ENCODE data around the gene NR0B2. TPM values are rescaled to one million over a fixed set of nuclear protein-coding genes. Genes with fewer than 3 reads are reported as not detected.

Gene NR0B2
- not detected in 2 replicates for total RNA-seq (2014; rRNA removed; shearing (Covaris generic); ENCODE audit: low replicate concordance)

GRCh38 chr1:26913754-26914619 lies at the start of gene NR0B2:
TSS of gene NR0B2 (minus strand) at chr1:26913975. CDS start at chr1:26913940, 35 bp downstream.
- H3K9me3 ChIP-seq (ENCODE audit: low read length): no peaks in the 10 kb centered on the region
- H3K36me3 ChIP-seq (ENCODE audit: insufficient read depth, low read length): no peaks in the 10 kb centered on the region
- H4K20me1 ChIP-seq (ENCODE audit: insufficient read depth, low read depth, low read length): no peaks in the 10 kb centered on the region
- H3K79me2 ChIP-seq (ENCODE audit: low read length): no peaks in the 10 kb centered on the region
- H3K27ac ChIP-seq (ENCODE audit: low read length): no peak within 1 kb of the TSS
- H3K9me2 ChIP-seq (replicated peaks; ENCODE audit: insufficient read depth, low read length): no peaks in the 10 kb centered on the region
- H3K4me2 ChIP-seq (ENCODE audit: low read depth, low read length, poor library complexity, severe bottlenecking): no peak within 1 kb of the TSS
- H3K4me3 ChIP-seq (ENCODE audit: low read length): no peak within 1 kb of the TSS
- H2AFZ ChIP-seq (ENCODE audit: low read length): no peak within 1 kb of the TSS
- no peaks in the 10 kb centered on the region; the same call in 1 of the 2 replicates for H3K4me1 ChIP-seq (ENCODE audit: low read length)
- DNase-seq: no peak
- H3K27me3 ChIP-seq (ENCODE audit: low read length): no peaks in the 10 kb centered on the region
- H3K9ac ChIP-seq (ENCODE audit: low read length): no peak within 1 kb of the TSS

- Histone ChIP-seq H3K9me2 (replicated peaks; ENCODE audit: insufficient read depth, low read length) (no peaks in the 10 kb centered on the region), H3K79me2 (ENCODE audit: low read length) (no peaks in the 10 kb centered on the region), H3K4me1 (ENCODE audit: low read length) (no peaks in the 10 kb centered on the region), H3K9ac (ENCODE audit: low read length) (no peak overlapping the region), H3K9me3 (ENCODE audit: low read length) (no peaks in the 10 kb centered on the region), H3K27me3 (ENCODE audit: low read length) (no peaks in the 10 kb centered on the region), H3K4me3 (ENCODE audit: low read length) (no peak overlapping the region), H2AFZ (ENCODE audit: low read length) (no peak overlapping the region), H3K27ac (ENCODE audit: low read length) (no peak overlapping the region), H3K4me2 (ENCODE audit: low read depth, low read length, poor library complexity, severe bottlenecking) (no peak overlapping the region), H3K36me3 (ENCODE audit: insufficient read depth, low read length) (no peaks in the 10 kb centered on the region), H4K20me1 (ENCODE audit: insufficient read depth, low read depth, low read length) (no peaks in the 10 kb centered on the region)
- DNase-seq: no peak
These were observed 48.1 kb upstream of the NR0B2 start for GRCh38 chr1:26961826-26962225.

- Histone ChIP-seq H3K4me3 (ENCODE audit: low read length) (no peak overlapping the region), H3K79me2 (ENCODE audit: low read length) (no peaks in the 10 kb centered on the region), H3K9ac (ENCODE audit: low read length) (no peak overlapping the region), H4K20me1 (ENCODE audit: insufficient read depth, low read depth, low read length) (no peaks in the 10 kb centered on the region), H3K9me3 (ENCODE audit: low read length) (no peaks in the 10 kb centered on the region), H3K27ac (ENCODE audit: low read length) (no peak overlapping the region), H3K27me3 (ENCODE audit: low read length) (no peaks in the 10 kb centered on the region), H3K4me1 (ENCODE audit: low read length) (no peaks in the 10 kb centered on the region), H3K9me2 (replicated peaks; ENCODE audit: insufficient read depth, low read length) (no peaks in the 10 kb centered on the region), H2AFZ (ENCODE audit: low read length) (no peak overlapping the region), H3K4me2 (ENCODE audit: low read depth, low read length, poor library complexity, severe bottlenecking) (no peak overlapping the region), H3K36me3 (ENCODE audit: insufficient read depth, low read length) (no peaks in the 10 kb centered on the region)
- DNase-seq: no peak
These were observed 46.8 kb upstream of the NR0B2 start for GRCh38 chr1:26960625-26960966.

- H3K9me3 ChIP-seq (ENCODE audit: low read length): no peaks in the 10 kb centered on the region
- no peaks in the 10 kb centered on the region for H3K9me2 ChIP-seq (replicated peaks; ENCODE audit: insufficient read depth, low read length)
- no peak within 1 kb of the TSS for H3K9ac ChIP-seq (ENCODE audit: low read length)
- no peak within 1 kb of the TSS for H2AFZ ChIP-seq (ENCODE audit: low read length)
- no peaks in the 10 kb centered on the region for H3K27me3 ChIP-seq (ENCODE audit: low read length)
- no peak within 1 kb of the TSS for H3K4me2 ChIP-seq (ENCODE audit: low read depth, low read length, poor library complexity, severe bottlenecking)
- no peaks in the 10 kb centered on the region for H3K79me2 ChIP-seq (ENCODE audit: low read length)
- DNase-seq: no peak
- H3K36me3 ChIP-seq (ENCODE audit: insufficient read depth, low read length): no peaks in the 10 kb centered on the region
- H3K4me3 ChIP-seq (ENCODE audit: low read length): no peak within 1 kb of the TSS
- no peaks in the 10 kb centered on the region for H3K4me1 ChIP-seq (ENCODE audit: low read length)
- H3K27ac ChIP-seq (ENCODE audit: low read length): no peak within 1 kb of the TSS
- no peaks in the 10 kb centered on the region for H4K20me1 ChIP-seq (ENCODE audit: insufficient read depth, low read depth, low read length)
These were observed 46.2 kb upstream of the NR0B2 start, which contains the start of gene KDF1 for GRCh38 chr1:26959722-26960624. TSS of gene KDF1 (minus strand) at chr1:26960468. CDS start at chr1:26952380, 8,088 bp downstream.

GRCh38 chr1:26959270-26959669 lies 45.5 kb upstream of the NR0B2 start:
- Histone ChIP-seq H3K9me3 (ENCODE audit: low read length) (no peaks in the 10 kb centered on the region), H3K9me2 (replicated peaks; ENCODE audit: insufficient read depth, low read length) (no peaks in the 10 kb centered on the region), H3K79me2 (ENCODE audit: low read length) (no peaks in the 10 kb centered on the region), H3K4me2 (ENCODE audit: low read depth, low read length, poor library complexity, severe bottlenecking) (no peak overlapping the region), H3K27me3 (ENCODE audit: low read length) (no peaks in the 10 kb centered on the region), H4K20me1 (ENCODE audit: insufficient read depth, low read depth, low read length) (no peaks in the 10 kb centered on the region), H3K27ac (ENCODE audit: low read length) (no peak overlapping the region), H2AFZ (ENCODE audit: low read length) (no peak overlapping the region), H3K36me3 (ENCODE audit: insufficient read depth, low read length) (no peaks in the 10 kb centered on the region), H3K4me3 (ENCODE audit: low read length) (no peak overlapping the region), H3K9ac (ENCODE audit: low read length) (no peak overlapping the region), H3K4me1 (ENCODE audit: low read length) (no peaks in the 10 kb centered on the region)
- no peak for DNase-seq

GRCh38 chr1:26957306-26957705 lies 43.5 kb upstream of the NR0B2 start:
- Histone ChIP-seq H2AFZ (ENCODE audit: low read length) (no peak overlapping the region), H3K9me3 (ENCODE audit: low read length) (no peaks in the 10 kb centered on the region), H3K27ac (ENCODE audit: low read length) (no peak overlapping the region), H3K4me3 (ENCODE audit: low read length) (no peak overlapping the region), H4K20me1 (ENCODE audit: insufficient read depth, low read depth, low read length) (no peaks in the 10 kb centered on the region), H3K9ac (ENCODE audit: low read length) (no peak overlapping the region), H3K4me2 (ENCODE audit: low read depth, low read length, poor library complexity, severe bottlenecking) (no peak overlapping the region), H3K79me2 (ENCODE audit: low read length) (no peaks in the 10 kb centered on the region), H3K36me3 (ENCODE audit: insufficient read depth, low read length) (no peaks in the 10 kb centered on the region), H3K9me2 (replicated peaks; ENCODE audit: insufficient read depth, low read length) (no peaks in the 10 kb centered on the region), H3K27me3 (ENCODE audit: low read length) (no peaks in the 10 kb centered on the region), H3K4me1 (ENCODE audit: low read length) (no peaks in the 10 kb centered on the region)
- no peak for DNase-seq

GRCh38 chr1:26956321-26956720 lies 42.5 kb upstream of the NR0B2 start:
- Histone ChIP-seq H3K4me2 (ENCODE audit: low read depth, low read length, poor library complexity, severe bottlenecking) (no peak overlapping the region), H4K20me1 (ENCODE audit: insufficient read depth, low read depth, low read length) (no peaks in the 10 kb centered on the region), H3K79me2 (ENCODE audit: low read length) (no peaks in the 10 kb centered on the region)

GRCh38 chr1:26953374-26953773 lies 39.6 kb upstream of the NR0B2 start:
- no peak for DNase-seq
- no peaks in the 10 kb centered on the region for H3K9me3 ChIP-seq (ENCODE audit: low read length)
- H3K4me3 ChIP-seq (ENCODE audit: low read length): no peak overlapping the region
- H2AFZ ChIP-seq (ENCODE audit: low read length): no peak overlapping the region
- no peak overlapping the region for H3K9ac ChIP-seq (ENCODE audit: low read length)
- no peaks in the 10 kb centered on the region for H4K20me1 ChIP-seq (ENCODE audit: insufficient read depth, low read depth, low read length)
- no peaks in the 10 kb centered on the region for H3K9me2 ChIP-seq (replicated peaks; ENCODE audit: insufficient read depth, low read length)
- no peak overlapping the region for H3K4me2 ChIP-seq (ENCODE audit: low read depth, low read length, poor library complexity, severe bottlenecking)
- no peaks in the 10 kb centered on the region for H3K27me3 ChIP-seq (ENCODE audit: low read length)
- H3K27ac ChIP-seq (ENCODE audit: low read length): no peak overlapping the region
- H3K79me2 ChIP-seq (ENCODE audit: low read length): no peaks in the 10 kb centered on the region
- peaks cover 21% of the 10 kb centered on the region for H3K4me1 ChIP-seq (ENCODE audit: low read length)
- no peaks in the 10 kb centered on the region for H3K36me3 ChIP-seq (ENCODE audit: insufficient read depth, low read length)

More at GRCh38 chr1:26956321-26956720, 42.5 kb upstream of the NR0B2 start:
- H3K27me3 ChIP-seq (ENCODE audit: low read length): no peaks in the 10 kb centered on the region
- H3K9me2 ChIP-seq (replicated peaks; ENCODE audit: insufficient read depth, low read length): no peaks in the 10 kb centered on the region
- no peak overlapping the region for H3K27ac ChIP-seq (ENCODE audit: low read length)
- no peak for DNase-seq
- no peaks in the 10 kb centered on the region for H3K9me3 ChIP-seq (ENCODE audit: low read length)
- no peaks in the 10 kb centered on the region for H3K36me3 ChIP-seq (ENCODE audit: insufficient read depth, low read length)
- H3K9ac ChIP-seq (ENCODE audit: low read length): no peak overlapping the region
- no peaks in the 10 kb centered on the region for H3K4me1 ChIP-seq (ENCODE audit: low read length)
- no peak overlapping the region for H2AFZ ChIP-seq (ENCODE audit: low read length)
- H3K4me3 ChIP-seq (ENCODE audit: low read length): no peak overlapping the region
